Caco-2 (cell line): Measurements from ENCODE around the gene CACNB2. TPM values are rescaled to one million over a fixed set of nuclear protein-coding genes. Genes with fewer than 3 reads are reported as not detected.

Experiments
- BruUV-seq: library from RNA; stranded (reverse); fragments of 400-500 nt; replicated peaks from 2 replicates; lab custom pipeline; 2021; lab: Mats Ljungman, UMichigan
- CTCF ChIA-PET: fragments of 300-600 bp; sonication (Branson Sonifier 250); formaldehyde crosslinking; loops from one replicate; lab custom pipeline; 2022; ENCODE audit warnings: antibody characterized with exemption; lab: Charles Lee
- POLR2A ChIA-PET: fragments of 300-600 bp; sonication (Branson Sonifier 250); formaldehyde crosslinking; loops from one replicate; lab custom pipeline; 2022; ENCODE audit warnings: antibody characterized with exemption; lab: Charles Lee
- DNase-seq, 2 experiments: peaks; one replicate each; pipeline versions ENCODE4 v3.0.0 to v3.0.0-alpha.2; 2020 to 2022
- H3K27me3 ChIP-seq: replicated peaks from 2 replicates; pipeline ENCODE4 v1.6.0; 2011; ENCODE audit warnings: low read length; ENCODE audit not compliant: control insufficient read depth, insufficient read depth
- H3K36me3 ChIP-seq: 2 replicates; pipeline ENCODE4 v1.5.1; 2011; ENCODE audit warnings: low read length; ENCODE audit not compliant: control insufficient read depth, insufficient read depth
- H3K4me1 ChIP-seq: fragments of 250-450 bp; sonication (Bioruptor Pico); 2 replicates; pipeline ENCODE4 v1.5.1; 2020; ENCODE audit warnings: mild to moderate bottlenecking
- H3K4me3 ChIP-seq: 2 replicates; pipeline ENCODE4 v1.5.1; 2011; ENCODE audit warnings: low read depth, mild to moderate bottlenecking, control low read depth, low read length
- H3K9me3 ChIP-seq: fragments of 250-450 bp; sonication (Bioruptor Pico); 2 replicates; pipeline ENCODE4 v1.5.1; 2020; ENCODE audit warnings: mild to moderate bottlenecking, moderate library complexity
- H3K27ac Mint-ChIP-seq: one replicate; pipeline ENCODE4 v1.8.0; 2022; ENCODE audit warnings: mixed read lengths; ENCODE audit not compliant: unreplicated experiment
- H3K27me3 Mint-ChIP-seq: one replicate; pipeline ENCODE4 v1.8.0; 2022; ENCODE audit warnings: mixed read lengths; ENCODE audit not compliant: insufficient read depth, unreplicated experiment
- H3K36me3 Mint-ChIP-seq: one replicate; pipeline ENCODE4 v1.8.0; 2022; ENCODE audit warnings: mild to moderate bottlenecking, mixed read lengths; ENCODE audit not compliant: insufficient read depth, unreplicated experiment
- H3K4me1 Mint-ChIP-seq: one replicate; pipeline ENCODE4 v1.8.0; 2022; ENCODE audit warnings: low read depth, mixed read lengths; ENCODE audit not compliant: unreplicated experiment
- H3K4me3 Mint-ChIP-seq: one replicate; pipeline ENCODE4 v1.8.0; 2022; ENCODE audit warnings: mild to moderate bottlenecking, moderate library complexity, mixed read lengths; ENCODE audit not compliant: unreplicated experiment
- H3K9me3 Mint-ChIP-seq: one replicate; pipeline ENCODE4 v1.8.0; 2022; ENCODE audit warnings: mixed read lengths; ENCODE audit not compliant: unreplicated experiment
- intact Hi-C: fragments of 100-400 bp; cut with micrococcal nuclease; formaldehyde crosslinking; loops from one replicate; pipeline ENCODE4 v1.10.0; 2022; ENCODE audit not compliant: unreplicated experiment
- total RNA-seq: library from RNA; stranded (reverse); gene quantifications from 2 replicates; pipeline ENCODE4 v1.2.3, GENCODE V29; 2022
- TF ChIP-seq, protein P1 (sequence below), 2 experiments: fragments of 200-600 bp in 1 of 2; IDR thresholded peaks; 1 replicate in 1 of 2; 2 replicates in 1 of 2; pipeline versions ENCODE4 v1.5.1 to v1.8.0; 2011 to 2022; ENCODE audit warnings: antibody characterized with exemption in 1 of 2, control low read depth in 1 of 2, inconsistent platforms in 1 of 2, low read depth in 1 of 2, low read length in 1 of 2, mild to moderate bottlenecking in 1 of 2, moderate library complexity in 1 of 2; ENCODE audit not compliant: insufficient read depth in 1 of 2, severe bottlenecking in 1 of 2, unreplicated experiment in 1 of 2

The CACNB2 gene
- total RNA-seq, 1 experiment from 2014 or later: 0.98 TPM

DNA sequence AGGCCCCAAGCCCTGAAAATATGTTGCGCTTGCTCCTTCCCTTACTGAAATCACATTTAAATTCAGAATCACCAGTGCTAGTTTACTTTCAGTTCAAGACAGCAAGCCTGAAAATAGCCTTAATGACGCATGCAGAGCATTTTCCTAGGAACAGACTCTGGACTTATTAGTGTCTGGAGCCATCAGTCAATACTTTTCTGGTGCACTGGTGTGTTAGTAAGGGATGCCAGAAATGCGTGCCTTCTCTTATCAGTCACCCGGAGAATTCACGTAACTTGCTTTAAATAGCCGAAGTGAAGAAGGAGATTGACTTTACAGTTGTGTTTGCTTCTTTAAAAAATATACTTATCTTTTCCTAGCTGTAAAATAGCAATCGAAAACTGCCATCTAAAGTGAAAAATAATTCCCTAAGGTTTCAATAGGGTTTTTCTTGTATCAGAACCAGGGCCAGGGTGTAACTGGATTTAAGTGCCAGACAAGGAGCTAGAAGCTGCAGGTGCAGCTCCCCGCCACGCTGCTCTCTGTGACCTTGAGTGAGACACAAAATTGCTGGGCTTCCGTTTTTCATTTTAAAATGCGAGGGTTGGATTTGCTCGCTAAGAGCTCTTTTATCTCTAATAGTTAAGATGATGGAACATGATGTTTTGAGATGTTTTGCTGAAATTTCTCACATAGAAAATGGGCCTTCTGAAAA lies 333.3 kb downstream of the CACNB2 start:
- Mint-ChIP-seq H3K36me3 (no peaks in the 10 kb centered on the region), H3K27ac (no peak overlapping the region), H3K27me3 (peaks cover 2% of the 10 kb centered on the region), H3K4me3 (no peak overlapping the region), H3K9me3 (no peaks in the 10 kb centered on the region), H3K4me1 (no peaks in the 10 kb centered on the region)
- Histone ChIP-seq H3K36me3 (no peaks in the 10 kb centered on the region), H3K9me3 (no peaks in the 10 kb centered on the region), H3K4me3 (no peak overlapping the region), H3K4me1 (no peaks in the 10 kb centered on the region), H3K27me3 (no peaks in the 10 kb centered on the region)
- DNase-seq: no peak
- ChIA-PET POLR2A (interaction anchor here (0.5 kb wide), 1 partner anchor 650 kb away, joined by 3 read pairs; no protein-coding TSS in a partner anchor), CTCF (interaction anchor here (0.9 to 1.4 kb wide), 2 partner anchors 14 to 379 kb away, joined by 3 to 4 read pairs; no protein-coding TSS in a partner anchor)
- intact Hi-C loops: loop anchor here (10.0 kb wide), 1 partner anchor 159 kb away; no protein-coding TSS in a partner anchor
- BruUV-seq: no TSS peak
- TF ChIP-seq, protein P1, sequence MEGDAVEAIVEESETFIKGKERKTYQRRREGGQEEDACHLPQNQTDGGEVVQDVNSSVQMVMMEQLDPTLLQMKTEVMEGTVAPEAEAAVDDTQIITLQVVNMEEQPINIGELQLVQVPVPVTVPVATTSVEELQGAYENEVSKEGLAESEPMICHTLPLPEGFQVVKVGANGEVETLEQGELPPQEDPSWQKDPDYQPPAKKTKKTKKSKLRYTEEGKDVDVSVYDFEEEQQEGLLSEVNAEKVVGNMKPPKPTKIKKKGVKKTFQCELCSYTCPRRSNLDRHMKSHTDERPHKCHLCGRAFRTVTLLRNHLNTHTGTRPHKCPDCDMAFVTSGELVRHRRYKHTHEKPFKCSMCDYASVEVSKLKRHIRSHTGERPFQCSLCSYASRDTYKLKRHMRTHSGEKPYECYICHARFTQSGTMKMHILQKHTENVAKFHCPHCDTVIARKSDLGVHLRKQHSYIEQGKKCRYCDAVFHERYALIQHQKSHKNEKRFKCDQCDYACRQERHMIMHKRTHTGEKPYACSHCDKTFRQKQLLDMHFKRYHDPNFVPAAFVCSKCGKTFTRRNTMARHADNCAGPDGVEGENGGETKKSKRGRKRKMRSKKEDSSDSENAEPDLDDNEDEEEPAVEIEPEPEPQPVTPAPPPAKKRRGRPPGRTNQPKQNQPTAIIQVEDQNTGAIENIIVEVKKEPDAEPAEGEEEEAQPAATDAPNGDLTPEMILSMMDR (IDR thresholded peaks at IDR 0.05; ENCODE audit: insufficient read depth in 1 of 2, low read depth in 1 of 2, low read length in 1 of 2, severe bottlenecking in 1 of 2, unreplicated experiment in 1 of 2): no peak

- intact Hi-C loops: loop anchor here (10.0 kb wide), 1 partner anchor 159 kb away; no protein-coding TSS in a partner anchor
- Mint-ChIP-seq H3K9me3 (no peaks in the 10 kb centered on the region), H3K36me3 (no peaks in the 10 kb centered on the region), H3K4me3 (no peak overlapping the region), H3K4me1 (no peaks in the 10 kb centered on the region), H3K27me3 (peaks cover 2% of the 10 kb centered on the region), H3K27ac (no peak overlapping the region)
- Histone ChIP-seq H3K36me3 (no peaks in the 10 kb centered on the region), H3K4me1 (no peaks in the 10 kb centered on the region), H3K9me3 (no peaks in the 10 kb centered on the region), H3K27me3 (no peaks in the 10 kb centered on the region), H3K4me3 (no peak overlapping the region)
- BruUV-seq: no TSS peak
- TF ChIP-seq, protein P1 (IDR thresholded peaks at IDR 0.05; ENCODE audit: insufficient read depth in 1 of 2, low read depth in 1 of 2, low read length in 1 of 2, severe bottlenecking in 1 of 2, unreplicated experiment in 1 of 2): no peak
- no peak for DNase-seq
- CTCF ChIA-PET: no interaction called here
- POLR2A ChIA-PET: interaction anchor here (0.5 kb wide), 1 partner anchor 650 kb away, joined by 3 read pairs; no protein-coding TSS in a partner anchor
These were observed 333.9 kb downstream of the CACNB2 start for GRCh38 chr10:18474118-18474455.

DNA sequence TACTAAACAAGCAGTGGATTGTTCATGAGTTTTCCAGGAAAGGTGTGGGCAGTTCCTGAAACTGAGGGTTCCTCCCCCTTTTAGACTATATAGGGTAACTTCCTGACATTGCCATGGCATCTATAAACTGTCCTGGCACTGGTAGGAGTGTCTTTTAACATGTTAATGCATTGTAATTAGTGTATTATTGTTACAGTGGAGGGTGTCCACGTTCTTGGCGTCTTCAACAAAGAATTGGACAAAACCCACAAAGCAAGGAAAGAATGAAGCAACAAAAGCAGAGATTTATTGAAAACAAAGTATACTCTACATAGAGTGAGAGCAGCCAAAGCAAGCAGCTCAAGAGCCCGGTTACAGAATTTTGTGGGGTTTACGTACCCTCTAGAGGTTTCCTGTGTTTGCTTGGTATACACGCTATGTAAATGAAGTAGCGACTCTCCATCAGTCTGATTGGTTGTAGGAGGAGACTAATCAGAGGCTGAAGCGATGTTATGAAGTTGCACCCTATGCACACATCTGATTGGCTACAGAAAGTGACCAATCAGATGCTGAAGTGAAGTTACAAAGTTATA lies 335.9 kb downstream of the CACNB2 start:
- H3K36me3 Mint-ChIP-seq: no peaks in the 10 kb centered on the region
- no peak overlapping the region for H3K4me3 Mint-ChIP-seq
- Histone ChIP-seq H3K4me3 (no peak overlapping the region), H3K36me3 (no peaks in the 10 kb centered on the region), H3K27me3 (no peaks in the 10 kb centered on the region), H3K4me1 (no peaks in the 10 kb centered on the region), H3K9me3 (no peaks in the 10 kb centered on the region)
- DNase-seq: no peak
- H3K27ac Mint-ChIP-seq: no peak overlapping the region
- ChIA-PET POLR2A (no interaction called here), CTCF (no interaction called here)
- no peaks in the 10 kb centered on the region for H3K4me1 Mint-ChIP-seq
- peaks cover 2% of the 10 kb centered on the region for H3K27me3 Mint-ChIP-seq
- no TSS peak for BruUV-seq
- no peaks in the 10 kb centered on the region for H3K9me3 Mint-ChIP-seq
- intact Hi-C loops: loop anchor here (10.0 kb wide), 1 partner anchor 161 kb away; no protein-coding TSS in a partner anchor
- TF ChIP-seq, protein P1 (IDR thresholded peaks at IDR 0.05; ENCODE audit: insufficient read depth in 1 of 2, low read depth in 1 of 2, low read length in 1 of 2, severe bottlenecking in 1 of 2, unreplicated experiment in 1 of 2): no peak
